Fibroblast of villous mesenchyme (primary cell): ENCODE data around the gene KIF1C. TPM values are rescaled to one million over a fixed set of nuclear protein-coding genes. Genes with fewer than 3 reads are reported as not detected.

Experiments
- DNase-seq: peaks from one replicate; pipeline ENCODE4 v3.0.0-alpha.2; 2010; ENCODE audit warnings: low read depth
- H3K4me3 ChIP-seq: 2 replicates; pipeline ENCODE4 v1.5.1; 2011; ENCODE audit warnings: low read depth, mild to moderate bottlenecking, low read length
- total RNA-seq: library from RNA; depleted of rRNA; stranded (reverse); fragments of >200 nt; gene quantifications from 2 replicates; pipeline ENCODE4 v1.2.3, GENCODE V29; 2012
- TF ChIP-seq, protein P1 (sequence below): IDR thresholded peaks from 2 replicates; pipeline ENCODE4 v1.5.1; 2012; ENCODE audit warnings: low read depth, mild to moderate bottlenecking, low read length; ENCODE audit not compliant: insufficient read depth

The KIF1C gene
- total RNA-seq, 1 donor: 56.6 TPM

DNA sequence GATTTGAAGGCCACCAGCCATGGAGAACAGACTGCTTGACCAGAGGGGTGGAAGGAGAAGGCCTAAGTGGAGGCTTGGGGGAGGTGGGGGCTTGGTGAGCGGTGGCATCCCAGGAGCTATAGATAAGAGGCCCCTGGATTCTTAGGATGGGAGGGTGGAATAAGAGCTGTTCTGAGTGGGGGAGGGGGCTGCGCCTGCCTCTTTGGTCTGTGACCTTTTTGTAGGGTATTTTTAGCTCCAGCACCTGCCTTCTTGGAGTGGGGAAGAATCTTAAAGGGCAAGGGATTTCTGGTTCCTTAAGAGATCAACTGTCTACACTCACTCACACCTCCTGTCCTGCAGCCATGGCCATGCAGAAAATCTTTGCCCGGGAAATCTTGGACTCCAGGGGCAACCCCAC is 46.3 kb upstream of the KIF1C start:
- DNase-seq: no peak
- no peak overlapping the region for H3K4me3 ChIP-seq
- TF ChIP-seq, protein P1, sequence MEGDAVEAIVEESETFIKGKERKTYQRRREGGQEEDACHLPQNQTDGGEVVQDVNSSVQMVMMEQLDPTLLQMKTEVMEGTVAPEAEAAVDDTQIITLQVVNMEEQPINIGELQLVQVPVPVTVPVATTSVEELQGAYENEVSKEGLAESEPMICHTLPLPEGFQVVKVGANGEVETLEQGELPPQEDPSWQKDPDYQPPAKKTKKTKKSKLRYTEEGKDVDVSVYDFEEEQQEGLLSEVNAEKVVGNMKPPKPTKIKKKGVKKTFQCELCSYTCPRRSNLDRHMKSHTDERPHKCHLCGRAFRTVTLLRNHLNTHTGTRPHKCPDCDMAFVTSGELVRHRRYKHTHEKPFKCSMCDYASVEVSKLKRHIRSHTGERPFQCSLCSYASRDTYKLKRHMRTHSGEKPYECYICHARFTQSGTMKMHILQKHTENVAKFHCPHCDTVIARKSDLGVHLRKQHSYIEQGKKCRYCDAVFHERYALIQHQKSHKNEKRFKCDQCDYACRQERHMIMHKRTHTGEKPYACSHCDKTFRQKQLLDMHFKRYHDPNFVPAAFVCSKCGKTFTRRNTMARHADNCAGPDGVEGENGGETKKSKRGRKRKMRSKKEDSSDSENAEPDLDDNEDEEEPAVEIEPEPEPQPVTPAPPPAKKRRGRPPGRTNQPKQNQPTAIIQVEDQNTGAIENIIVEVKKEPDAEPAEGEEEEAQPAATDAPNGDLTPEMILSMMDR: no peak

DNA sequence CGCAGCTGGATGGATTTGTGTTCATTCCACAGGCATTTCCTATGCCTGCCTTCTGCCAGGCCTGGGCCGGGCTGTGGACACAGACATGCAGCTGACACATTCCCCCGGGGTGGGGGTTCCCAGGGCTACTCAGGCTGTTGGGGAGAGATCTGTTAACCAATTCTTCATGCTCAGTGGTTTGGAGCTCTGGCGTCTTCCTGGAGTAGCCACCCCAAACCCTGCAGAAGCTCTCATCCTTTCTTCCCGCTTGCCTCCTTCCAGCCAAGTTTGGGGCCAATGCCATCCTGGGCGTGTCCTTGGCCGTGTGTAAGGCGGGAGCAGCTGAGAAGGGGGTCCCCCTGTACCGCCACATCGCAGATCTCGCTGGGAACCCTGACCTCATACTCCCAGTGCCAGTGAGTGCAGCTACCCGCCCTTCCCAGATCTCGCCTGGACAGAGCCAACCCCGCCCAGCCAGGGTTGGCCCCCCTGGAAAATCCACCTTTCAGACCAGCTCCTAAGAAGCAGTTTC is 44.2 kb upstream of the KIF1C start:
- TF ChIP-seq, protein P1: no peak
- peak; percentile 75 for DNase-seq
- H3K4me3 ChIP-seq: no peak overlapping the region

DNA sequence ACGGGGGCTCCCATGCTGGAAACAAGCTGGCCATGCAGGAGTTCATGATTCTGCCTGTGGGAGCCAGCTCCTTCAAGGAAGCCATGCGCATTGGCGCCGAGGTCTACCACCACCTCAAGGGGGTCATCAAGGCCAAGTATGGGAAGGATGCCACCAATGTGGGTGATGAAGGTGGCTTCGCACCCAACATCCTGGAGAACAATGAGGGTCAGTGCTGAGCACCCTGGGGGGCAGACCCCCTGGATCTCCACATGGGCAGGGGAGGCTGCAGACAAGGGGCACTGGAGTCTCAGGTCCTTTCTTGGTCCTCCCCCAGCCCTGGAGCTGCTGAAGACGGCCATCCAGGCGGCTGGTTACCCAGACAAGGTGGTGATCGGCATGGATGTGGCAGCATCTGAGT is 42.7 kb upstream of the KIF1C start:
- TF ChIP-seq, protein P1: no peak
- DNase-seq: no peak

DNA sequence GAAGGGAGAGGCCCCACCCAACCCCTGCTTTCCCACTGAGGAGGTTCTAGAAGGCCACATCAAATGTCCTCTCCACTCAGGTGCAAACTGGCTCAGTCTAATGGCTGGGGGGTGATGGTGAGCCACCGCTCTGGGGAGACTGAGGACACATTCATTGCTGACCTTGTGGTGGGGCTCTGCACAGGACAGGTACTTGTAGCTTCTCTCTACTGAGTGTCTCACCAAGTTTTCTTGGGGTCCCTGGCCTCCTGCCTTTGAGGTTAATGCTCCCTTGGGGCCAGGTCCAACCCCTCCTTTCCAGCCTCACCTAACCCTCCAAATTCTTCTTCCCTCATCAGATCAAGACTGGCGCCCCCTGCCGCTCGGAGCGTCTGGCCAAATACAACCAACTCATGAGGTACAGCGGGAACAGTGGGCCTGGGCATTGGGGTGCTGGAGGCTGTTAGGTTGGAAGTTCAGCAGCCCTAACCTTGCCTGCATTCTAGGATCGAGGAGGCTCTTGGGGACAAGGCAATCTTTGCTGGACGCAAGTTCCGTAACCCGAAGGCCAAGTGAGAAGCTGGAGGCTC is 41.2 kb upstream of the KIF1C start:
- H3K4me3 ChIP-seq: no peak overlapping the region
- no peak for DNase-seq
- TF ChIP-seq, protein P1: peak; percentile 22

More for the DNA sequence above, 42.7 kb upstream of the KIF1C start:
- no peak overlapping the region for H3K4me3 ChIP-seq

DNA sequence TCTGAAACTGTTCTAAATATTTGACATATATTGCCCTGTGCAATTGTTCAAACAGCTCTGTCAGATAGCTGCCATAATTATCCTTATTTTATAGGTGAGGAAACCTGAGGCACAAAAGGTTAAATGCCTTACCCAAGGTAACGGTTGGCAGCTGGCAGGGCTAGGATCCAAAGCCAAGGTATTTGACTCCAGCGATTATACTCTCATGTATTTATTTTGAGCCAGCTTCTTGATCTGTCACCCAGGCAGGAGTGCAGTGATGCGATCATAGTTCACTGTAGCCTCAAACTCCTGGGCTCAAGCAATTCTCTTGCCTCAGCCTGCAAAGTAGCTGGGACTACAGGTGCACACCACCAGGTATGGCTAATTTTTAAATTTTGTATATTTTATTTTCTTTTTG is 39.6 kb upstream of the KIF1C start:
- H3K4me3 ChIP-seq: no peak overlapping the region
- TF ChIP-seq, protein P1: no peak
- DNase-seq: no peak

DNA sequence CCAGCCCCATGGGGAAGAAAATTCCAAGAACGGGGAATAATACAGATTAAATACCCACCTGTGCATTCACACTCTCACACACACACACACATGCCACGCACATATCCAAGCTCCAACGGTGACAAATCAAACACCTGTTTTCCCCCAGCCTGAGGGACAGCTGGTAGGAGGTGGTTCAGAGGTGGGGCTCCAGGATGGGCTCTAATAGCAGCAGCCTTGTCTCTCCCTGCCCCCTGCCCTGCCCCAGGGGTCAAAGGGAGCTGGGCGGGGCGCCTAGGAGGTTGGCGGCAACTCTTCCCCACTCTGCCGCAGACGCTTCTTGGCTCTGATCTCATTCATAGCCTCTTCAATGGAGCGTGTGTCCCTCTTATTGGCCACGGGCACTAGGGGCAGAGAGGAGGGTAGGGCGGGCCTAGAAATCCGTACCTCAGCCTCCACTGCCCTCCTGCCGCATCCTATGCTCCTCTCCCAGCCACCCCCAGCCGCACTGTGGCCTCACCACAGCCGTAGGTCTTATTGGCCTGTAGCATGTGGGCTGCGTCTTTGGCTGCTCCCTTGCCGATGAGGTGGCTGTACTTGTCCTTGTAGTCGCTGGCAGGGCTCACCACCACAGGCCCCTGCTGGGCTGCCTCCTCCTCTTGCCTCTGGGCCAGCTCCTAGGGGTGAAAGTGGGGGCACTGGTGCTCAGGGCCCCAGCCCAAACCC is 38.3 kb upstream of the KIF1C start:
- DNase-seq: no peak
- H3K4me3 ChIP-seq: no peak overlapping the region

More for the DNA sequence above, 38.3 kb upstream of the KIF1C start:
- TF ChIP-seq, protein P1: no peak
